Natural killer cell (primary cell): ENCODE results near the gene IKBKE. TPM values are rescaled to one million over a fixed set of nuclear protein-coding genes. Genes with fewer than 3 reads are reported as not detected.

Source experiments
- ATAC-seq, 3 donors: fragments of 150-1000 bp in 2 of 3; fragments of 200-7000 bp in 1 of 3; cut with Tn5 transposase; 1 replicate in 1 of 3; 2 replicates in 2 of 3; pipeline ENCODE4 v1.10.0; 2021; ENCODE audit warnings: mild to moderate bottlenecking in 2 of 3, moderate library complexity in 2 of 3
- DNase-seq, 2 donors: peaks; one replicate each; pipeline versions ENCODE4 v3.0.0 to v3.0.0-alpha.2; 2013 to 2021; ENCODE audit warnings: mixed read lengths in 1 of 2
- H3K27ac ChIP-seq: one replicate; pipeline ENCODE4 v1.5.1; 2013; ENCODE audit warnings: mild to moderate bottlenecking, low read length
- H3K27me3 ChIP-seq: one replicate; pipeline ENCODE4 v1.6.1; 2013; ENCODE audit warnings: low read length; ENCODE audit not compliant: control insufficient read depth, insufficient read depth
- H3K36me3 ChIP-seq: one replicate; pipeline ENCODE4 v1.6.1; 2013; ENCODE audit warnings: low read length; ENCODE audit not compliant: control insufficient read depth, insufficient read depth
- H3K4me1 ChIP-seq: one replicate; pipeline ENCODE4 v1.6.1; 2013; ENCODE audit warnings: low read length; ENCODE audit not compliant: control insufficient read depth, insufficient read depth
- H3K4me3 ChIP-seq: one replicate; pipeline ENCODE4 v1.5.1; 2013; ENCODE audit warnings: low read length
- H3K9me3 ChIP-seq: one replicate; pipeline ENCODE4 v1.6.1; 2013; ENCODE audit warnings: low read length; ENCODE audit not compliant: control insufficient read depth, insufficient read depth
- H3K27ac Mint-ChIP-seq, 2 donors: one replicate each; pipeline ENCODE4 v1.8.0; 2022; ENCODE audit warnings: mild to moderate bottlenecking in 2 of 2, mixed read lengths in 2 of 2, moderate library complexity in 1 of 2
- H3K27me3 Mint-ChIP-seq, 2 donors: one replicate each; pipeline ENCODE4 v1.8.0; 2022; ENCODE audit warnings: low read depth in 2 of 2, mixed read lengths in 2 of 2
- H3K36me3 Mint-ChIP-seq: one replicate; pipeline ENCODE4 v1.8.0; 2022; ENCODE audit warnings: mixed read lengths
- H3K4me1 Mint-ChIP-seq, 2 donors: one replicate each; pipeline ENCODE4 v1.8.0; 2022; ENCODE audit warnings: mixed read lengths in 2 of 2
- H3K4me3 Mint-ChIP-seq: one replicate; pipeline ENCODE4 v1.8.0; 2022; ENCODE audit warnings: mild to moderate bottlenecking, moderate library complexity, mixed read lengths
- H3K9me3 Mint-ChIP-seq, 2 donors: one replicate each; pipeline ENCODE4 v1.8.0; 2022; ENCODE audit warnings: mixed read lengths in 2 of 2
- CTCF ChIP-seq: fragments of 200-600 bp; IDR thresholded peaks from one replicate; pipeline ENCODE4 v1.8.0; 2022; ENCODE audit warnings: antibody characterized with exemption
- WGBS: methylation state at CpG from one replicate; pipeline ENCODE4 v1.1.7; 2013; ENCODE audit warnings: missing lambda C conversion rate; ENCODE audit not compliant: insufficient coverage; 5-methylcytosine and 5-hydroxymethylcytosine counted together
- intact Hi-C: fragments of 100-400 bp; cut with micrococcal nuclease; formaldehyde crosslinking; loops from one replicate; pipeline ENCODE4 v1.14.2; 2022
- total RNA-seq, 4 donors: library from RNA; stranded (reverse); fragments of 120-200 nt in 1 of 4; gene quantifications; one replicate each; pipeline versions ENCODE4 v1.2.3 to v1.2.4, GENCODE V29; 2013 to 2022

Gene IKBKE
- total RNA-seq, 3 donors from 2014 or later (not counting 1 experiment from before 2014, with no cell fraction given): 31.6 to 34.6 (median 32.2) TPM

DNA sequence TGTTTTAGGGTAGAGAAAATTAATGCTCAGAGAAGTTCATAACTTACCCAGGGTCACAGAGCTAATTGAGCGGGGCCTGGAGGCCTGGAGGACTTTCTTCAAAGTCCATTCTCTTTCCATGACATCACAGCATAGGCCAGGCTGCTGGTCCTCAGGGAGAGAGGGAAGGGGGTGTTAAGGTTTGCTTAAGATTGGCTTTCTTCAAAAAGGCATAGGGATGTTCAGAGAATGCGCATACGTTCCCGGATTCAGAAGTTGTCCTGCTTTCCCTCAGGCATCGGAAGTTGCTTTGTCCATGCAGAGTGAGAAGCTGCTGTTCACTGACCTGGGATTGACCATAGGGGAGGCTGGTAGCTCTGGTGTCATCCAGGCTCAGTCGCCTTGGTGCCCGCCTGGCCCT is 62.1 kb downstream of the IKBKE start:
- intact Hi-C loops: no loop called here
- Mint-ChIP-seq H3K27ac (no peak overlapping the region), H3K9me3 (no peaks in the 10 kb centered on the region), H3K4me1 (no peaks in the 10 kb centered on the region), H3K27me3 (no peaks in the 10 kb centered on the region), H3K36me3 (no peaks in the 10 kb centered on the region), H3K4me3 (no peak overlapping the region)
- H3K36me3 ChIP-seq: no peaks in the 10 kb centered on the region
- WGBS: 98% methylated on average over 6 of the region's 7 CpGs
- no peak overlapping the region for H3K4me3 ChIP-seq
- no peaks in the 10 kb centered on the region for H3K27me3 ChIP-seq
- ATAC-seq (no peak), DNase-seq (no peak)
- H3K4me1 ChIP-seq: no peaks in the 10 kb centered on the region
- TF ChIP-seq CTCF: no peak
- H3K27ac ChIP-seq: no peak overlapping the region
- H3K9me3 ChIP-seq: no peaks in the 10 kb centered on the region

- 93% methylated on average over 3 of the region's 3 CpGs for WGBS
- Histone ChIP-seq H3K36me3 (no peaks in the 10 kb centered on the region), H3K9me3 (no peaks in the 10 kb centered on the region), H3K4me3 (no peak overlapping the region), H3K27ac (no peak overlapping the region), H3K4me1 (no peaks in the 10 kb centered on the region), H3K27me3 (no peaks in the 10 kb centered on the region)
- DNase-seq (no peak), ATAC-seq (no peak)
- no peaks in the 10 kb centered on the region for H3K9me3 Mint-ChIP-seq
- no peaks in the 10 kb centered on the region for H3K4me1 Mint-ChIP-seq
- no peak for TF ChIP-seq CTCF
- no peak overlapping the region for H3K27ac Mint-ChIP-seq
- intact Hi-C loops: no loop called here
- no peaks in the 10 kb centered on the region for H3K27me3 Mint-ChIP-seq
- H3K36me3 Mint-ChIP-seq: no peaks in the 10 kb centered on the region
- H3K4me3 Mint-ChIP-seq: no peak overlapping the region
Measured at GRCh38 chr1:206534552-206534951, 64.3 kb downstream of the IKBKE start.

DNA sequence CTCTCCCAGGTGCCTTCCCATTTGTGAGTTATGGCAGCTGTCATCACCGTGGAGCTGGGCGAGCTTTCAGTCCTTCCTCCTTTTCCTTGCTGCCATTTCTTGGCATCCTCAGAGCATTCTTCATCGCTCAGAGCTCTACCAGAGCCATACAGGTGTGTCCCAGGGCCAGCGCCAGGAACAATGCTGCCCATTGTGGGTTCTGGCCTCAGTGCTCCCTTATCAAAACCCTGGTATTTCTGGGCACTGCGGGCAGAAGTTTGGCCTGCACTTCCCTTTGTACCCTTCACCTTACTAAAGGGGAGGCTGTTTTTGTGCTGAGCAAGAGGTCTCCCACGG is 65.5 kb downstream of the IKBKE start:
- H3K27ac ChIP-seq: no peak overlapping the region
- no peaks in the 10 kb centered on the region for H3K36me3 Mint-ChIP-seq
- no peaks in the 10 kb centered on the region for H3K9me3 Mint-ChIP-seq
- H3K4me1 Mint-ChIP-seq: no peaks in the 10 kb centered on the region
- H3K27me3 ChIP-seq: no peaks in the 10 kb centered on the region
- TF ChIP-seq CTCF: no peak
- no peaks in the 10 kb centered on the region for H3K36me3 ChIP-seq
- no peaks in the 10 kb centered on the region for H3K9me3 ChIP-seq
- H3K4me1 ChIP-seq: no peaks in the 10 kb centered on the region
- intact Hi-C loops: no loop called here
- ATAC-seq (no peak), DNase-seq (no peak)
- 73% methylated on average over 6 of the region's 6 CpGs for WGBS
- H3K27me3 Mint-ChIP-seq: no peaks in the 10 kb centered on the region
- no peak overlapping the region for H3K4me3 ChIP-seq
- H3K4me3 Mint-ChIP-seq: no peak overlapping the region
- H3K27ac Mint-ChIP-seq: no peak overlapping the region

DNA sequence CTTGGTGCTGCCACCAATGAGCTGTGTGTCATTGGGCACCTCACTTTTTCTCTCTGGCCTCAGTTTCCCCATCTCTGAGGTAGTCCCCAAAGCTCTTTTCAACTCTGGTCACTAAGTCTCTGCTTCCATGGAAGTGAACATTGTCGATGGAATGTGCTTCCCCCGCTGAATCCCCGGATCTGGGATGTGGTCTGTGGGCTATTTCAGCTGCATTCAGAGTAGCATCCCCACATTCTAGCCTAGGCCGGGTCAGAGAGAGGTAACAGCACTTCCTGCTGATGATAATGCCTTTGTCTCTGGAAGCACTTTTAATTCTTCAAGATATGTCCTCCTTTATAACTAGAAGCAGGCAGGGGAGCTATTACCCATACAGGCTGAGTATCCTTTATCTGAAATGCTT is 66.9 kb downstream of the IKBKE start:
- TF ChIP-seq CTCF: no peak
- no peaks in the 10 kb centered on the region for H3K27me3 Mint-ChIP-seq
- no peak overlapping the region for H3K27ac Mint-ChIP-seq
- H3K4me3 Mint-ChIP-seq: no peak overlapping the region
- Histone ChIP-seq H3K36me3 (no peaks in the 10 kb centered on the region), H3K4me1 (no peaks in the 10 kb centered on the region), H3K27me3 (no peaks in the 10 kb centered on the region), H3K27ac (no peak overlapping the region), H3K4me3 (no peak overlapping the region), H3K9me3 (no peaks in the 10 kb centered on the region)
- H3K36me3 Mint-ChIP-seq: no peaks in the 10 kb centered on the region
- no peak for ATAC-seq
- no peaks in the 10 kb centered on the region for H3K9me3 Mint-ChIP-seq
- DNase-seq: no peak
- H3K4me1 Mint-ChIP-seq: no peaks in the 10 kb centered on the region
- intact Hi-C loops: no loop called here
- 91% methylated on average over 4 of the region's 4 CpGs for WGBS
